GM23338 (cell line): ENCODE measurements around the gene APRT. TPM values are rescaled to one million over a fixed set of nuclear protein-coding genes. Genes with fewer than 3 reads are reported as not detected.

Experiments used
- ATAC-seq: fragments of 200-7000 bp; cut with Tn5 transposase; 3 replicates; pipeline ENCODE4 v1.9.1; 2020
- DNase-seq: peaks from one replicate; pipeline ENCODE4 v3.0.0-alpha.2; 2015; ENCODE audit warnings: low spot score
- H2AFZ ChIP-seq: fragments of 200-600 bp; sonication (generic); 2 replicates; pipeline ENCODE4 v1.8.0; 2016; ENCODE audit warnings: antibody characterized with exemption, mild to moderate bottlenecking, moderate library complexity
- H3F3A ChIP-seq: fragments of 200-600 bp; sonication (generic); replicated peaks from 2 replicates; pipeline ENCODE4 v1.8.0; 2017; ENCODE audit warnings: antibody characterized with exemption, mixed run types, low read depth
- H3K27ac ChIP-seq: fragments of 200-600 bp; sonication (generic); 2 replicates; pipeline ENCODE4 v1.6.1; 2016; ENCODE audit warnings: low read depth
- H3K27me3 ChIP-seq: fragments of 200-600 bp; sonication (generic); 2 replicates; pipeline ENCODE4 v1.8.0; 2016; ENCODE audit warnings: mild to moderate bottlenecking, mixed run types, moderate library complexity; ENCODE audit not compliant: insufficient read depth
- H3K36me3 ChIP-seq: fragments of 200-600 bp; sonication (generic); 2 replicates; pipeline ENCODE4 v1.8.0; 2016; ENCODE audit warnings: mild to moderate bottlenecking; ENCODE audit not compliant: insufficient read depth
- H3K4me1 ChIP-seq: fragments of 200-600 bp; sonication (generic); 2 replicates; pipeline ENCODE4 v1.8.0; 2016; ENCODE audit warnings: mild to moderate bottlenecking, moderate library complexity; ENCODE audit not compliant: insufficient read depth
- H3K4me2 ChIP-seq: fragments of 200-600 bp; sonication (generic); 2 replicates; pipeline ENCODE4 v1.7.1; 2017; ENCODE audit warnings: mixed run types
- H3K4me3 ChIP-seq: fragments of 200-600 bp; sonication (generic); 2 replicates; pipeline ENCODE4 v1.6.1; 2016; ENCODE audit warnings: mixed run types
- H3K79me2 ChIP-seq: fragments of 200-600 bp; sonication (generic); replicated peaks from 2 replicates; pipeline ENCODE4 v1.8.0; 2017; ENCODE audit warnings: mild to moderate bottlenecking; ENCODE audit not compliant: insufficient read depth
- H3K9me2 ChIP-seq: fragments of 200-600 bp; sonication (generic); 2 replicates; pipeline ENCODE4 v1.8.0; 2017; ENCODE audit not compliant: insufficient read depth
- H4K20me1 ChIP-seq: fragments of 200-600 bp; sonication (generic); replicated peaks from 2 replicates; pipeline ENCODE4 v1.8.0; 2017; ENCODE audit warnings: mild to moderate bottlenecking; ENCODE audit not compliant: insufficient read depth
- H3K27ac Mint-ChIP-seq: 2 replicates; pipeline ENCODE4 v1.8.0; 2020; ENCODE audit warnings: inconsistent platforms, mild to moderate bottlenecking, moderate library complexity, mixed read lengths
- H3K27me3 Mint-ChIP-seq: 3 replicates; pipeline ENCODE4 v1.8.0; 2022; ENCODE audit warnings: low read depth, mild to moderate bottlenecking, moderate library complexity, mixed read lengths, inconsistent platforms; ENCODE audit not compliant: insufficient read depth, poor library complexity
- H3K36me3 Mint-ChIP-seq: 3 replicates; pipeline ENCODE4 v1.8.0; 2021; ENCODE audit warnings: low read depth, mild to moderate bottlenecking, inconsistent platforms, moderate library complexity, mixed read lengths
- H3K4me1 Mint-ChIP-seq: 3 replicates; pipeline ENCODE4 v1.8.0; 2020; ENCODE audit warnings: mild to moderate bottlenecking, inconsistent platforms, mixed read lengths
- H3K4me3 Mint-ChIP-seq: 3 replicates; pipeline ENCODE4 v1.8.0; 2021; ENCODE audit warnings: moderate library complexity, mild to moderate bottlenecking, inconsistent platforms, mixed read lengths
- H3K9me3 Mint-ChIP-seq: 3 replicates; pipeline ENCODE4 v1.8.0; 2020; ENCODE audit warnings: moderate library complexity, mild to moderate bottlenecking, inconsistent platforms, mixed read lengths
- CREB1 ChIP-seq: fragments of 250-450 bp; sonication (Bioruptor Pico); IDR thresholded peaks from 2 replicates; pipeline ENCODE4 v1.5.0; 2020; ENCODE audit warnings: low read depth, mild to moderate bottlenecking, moderate library complexity
- EZH2 ChIP-seq: fragments of 200-600 bp; sonication (generic); IDR thresholded peaks from one replicate; pipeline ENCODE4 v1.8.0; 2017; ENCODE audit warnings: antibody characterized with exemption, mild to moderate bottlenecking, low read depth; ENCODE audit not compliant: unreplicated experiment
- EZH2phosphoT487 ChIP-seq: fragments of 200-600 bp; sonication (generic); IDR thresholded peaks from one replicate; pipeline ENCODE4 v1.8.1; 2018; ENCODE audit warnings: antibody characterized with exemption; ENCODE audit not compliant: unreplicated experiment
- JUNB ChIP-seq: IDR thresholded peaks from one replicate; pipeline ENCODE4 v1.6.1; 2016; ENCODE audit warnings: antibody characterized with exemption; ENCODE audit not compliant: unreplicated experiment
- POLR2AphosphoS5 ChIP-seq: IDR thresholded peaks from 2 replicates; pipeline ENCODE4 v1.6.1; 2016; ENCODE audit warnings: antibody characterized with exemption, low read depth
- ZNF114 ChIP-seq: fragments of 250-450 bp; sonication (Bioruptor Pico); IDR thresholded peaks from 2 replicates; pipeline ENCODE4 v1.5.0; 2020; ENCODE audit warnings: mild to moderate bottlenecking, moderate library complexity
- polyA plus RNA-seq: library from polyadenylated mRNA; unstranded; fragments of >200 nt; fragmentation: Nextera tagmentation; extraction: Ambion mirVana; gene quantifications from 2 replicates; pipeline ENCODE4 v1.2.1, GENCODE V29; 2016
- total RNA-seq: library from RNA; depleted of rRNA; stranded (reverse); fragments of >200 nt; shearing (Covaris generic); gene quantifications from 2 replicates; pipeline ENCODE4 v1.2.3, GENCODE V29; 2014
- TF ChIP-seq, protein P1 (sequence below): fragments of 250-450 bp; sonication (Bioruptor Pico); IDR thresholded peaks from 2 replicates; pipeline ENCODE4 v1.5.0; 2020; ENCODE audit warnings: mild to moderate bottlenecking, moderate library complexity
- TF ChIP-seq, protein P2 (sequence below): IDR thresholded peaks from one replicate; pipeline ENCODE4 v1.6.1; 2018; ENCODE audit warnings: antibody characterized with exemption; ENCODE audit not compliant: unreplicated experiment

Gene APRT
- total and polyA plus RNA-seq, 2 experiments from 2014 or later: 250 to 522 TPM

DNA sequence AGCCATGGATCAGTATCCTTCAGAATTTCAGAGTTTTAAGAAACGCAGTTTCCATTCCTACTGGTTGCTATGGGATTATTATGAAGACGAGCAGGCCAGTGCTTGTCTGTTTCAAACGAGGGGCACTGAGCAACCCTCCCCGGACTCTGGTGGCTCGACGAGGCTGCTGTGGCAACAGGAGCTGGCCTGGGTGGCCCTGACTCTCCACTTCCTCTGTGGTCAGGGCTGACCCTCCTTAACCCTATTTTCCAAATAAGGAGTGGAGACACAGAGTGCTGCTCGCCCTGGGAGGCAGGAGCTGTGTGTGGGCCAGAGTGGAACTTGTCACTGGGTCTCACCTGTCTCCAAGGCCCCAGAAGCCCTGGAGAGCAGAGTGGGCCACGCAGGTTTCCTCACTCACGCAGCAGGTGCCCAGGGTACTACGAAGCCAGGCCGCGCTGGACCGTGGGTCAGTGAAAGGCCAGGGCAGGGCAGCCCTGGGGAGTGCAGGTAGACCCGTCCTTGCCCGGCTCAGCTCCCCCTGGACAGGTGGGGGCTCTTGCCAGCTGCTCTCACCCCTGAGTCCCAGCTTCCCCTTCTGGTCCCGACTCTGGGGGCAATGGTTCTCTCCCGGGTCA is 41.7 kb upstream of the APRT start:
- Histone ChIP-seq H3K4me1 (no peaks in the 10 kb centered on the region; the same call in 1 of the 2 replicates), H3K27ac (no peak overlapping the region), H3F3A (0 out of 2 replicates have a peak, but pooled peaks cover 3% of the 10 kb centered on the region), H4K20me1 (peaks cover 7% of the 10 kb centered on the region; the same call in 1 of the 2 replicates), H3K4me3 (no peak overlapping the region), H3K4me2 (no peak overlapping the region), H2AFZ (no peak overlapping the region), H3K79me2 (peaks cover 18% of the 10 kb centered on the region), H3K9me2 (no peaks in the 10 kb centered on the region), H3K36me3 (no peaks in the 10 kb centered on the region), H3K27me3 (no peaks in the 10 kb centered on the region)
- no peak for ATAC-seq
- Mint-ChIP-seq H3K4me1 (peaks cover 19% of the 10 kb centered on the region), H3K36me3 (peaks cover 28% of the 10 kb centered on the region), H3K27me3 (peaks cover 8% of the 10 kb centered on the region), H3K4me3 (no peak overlapping the region), H3K9me3 (peaks cover 12% of the 10 kb centered on the region), H3K27ac (no peak overlapping the region)
- no peak for TF ChIP-seq EZH2
- TF ChIP-seq ZNF114 (CRISPR knock-in tag): no peak
- TF ChIP-seq, protein P1, sequence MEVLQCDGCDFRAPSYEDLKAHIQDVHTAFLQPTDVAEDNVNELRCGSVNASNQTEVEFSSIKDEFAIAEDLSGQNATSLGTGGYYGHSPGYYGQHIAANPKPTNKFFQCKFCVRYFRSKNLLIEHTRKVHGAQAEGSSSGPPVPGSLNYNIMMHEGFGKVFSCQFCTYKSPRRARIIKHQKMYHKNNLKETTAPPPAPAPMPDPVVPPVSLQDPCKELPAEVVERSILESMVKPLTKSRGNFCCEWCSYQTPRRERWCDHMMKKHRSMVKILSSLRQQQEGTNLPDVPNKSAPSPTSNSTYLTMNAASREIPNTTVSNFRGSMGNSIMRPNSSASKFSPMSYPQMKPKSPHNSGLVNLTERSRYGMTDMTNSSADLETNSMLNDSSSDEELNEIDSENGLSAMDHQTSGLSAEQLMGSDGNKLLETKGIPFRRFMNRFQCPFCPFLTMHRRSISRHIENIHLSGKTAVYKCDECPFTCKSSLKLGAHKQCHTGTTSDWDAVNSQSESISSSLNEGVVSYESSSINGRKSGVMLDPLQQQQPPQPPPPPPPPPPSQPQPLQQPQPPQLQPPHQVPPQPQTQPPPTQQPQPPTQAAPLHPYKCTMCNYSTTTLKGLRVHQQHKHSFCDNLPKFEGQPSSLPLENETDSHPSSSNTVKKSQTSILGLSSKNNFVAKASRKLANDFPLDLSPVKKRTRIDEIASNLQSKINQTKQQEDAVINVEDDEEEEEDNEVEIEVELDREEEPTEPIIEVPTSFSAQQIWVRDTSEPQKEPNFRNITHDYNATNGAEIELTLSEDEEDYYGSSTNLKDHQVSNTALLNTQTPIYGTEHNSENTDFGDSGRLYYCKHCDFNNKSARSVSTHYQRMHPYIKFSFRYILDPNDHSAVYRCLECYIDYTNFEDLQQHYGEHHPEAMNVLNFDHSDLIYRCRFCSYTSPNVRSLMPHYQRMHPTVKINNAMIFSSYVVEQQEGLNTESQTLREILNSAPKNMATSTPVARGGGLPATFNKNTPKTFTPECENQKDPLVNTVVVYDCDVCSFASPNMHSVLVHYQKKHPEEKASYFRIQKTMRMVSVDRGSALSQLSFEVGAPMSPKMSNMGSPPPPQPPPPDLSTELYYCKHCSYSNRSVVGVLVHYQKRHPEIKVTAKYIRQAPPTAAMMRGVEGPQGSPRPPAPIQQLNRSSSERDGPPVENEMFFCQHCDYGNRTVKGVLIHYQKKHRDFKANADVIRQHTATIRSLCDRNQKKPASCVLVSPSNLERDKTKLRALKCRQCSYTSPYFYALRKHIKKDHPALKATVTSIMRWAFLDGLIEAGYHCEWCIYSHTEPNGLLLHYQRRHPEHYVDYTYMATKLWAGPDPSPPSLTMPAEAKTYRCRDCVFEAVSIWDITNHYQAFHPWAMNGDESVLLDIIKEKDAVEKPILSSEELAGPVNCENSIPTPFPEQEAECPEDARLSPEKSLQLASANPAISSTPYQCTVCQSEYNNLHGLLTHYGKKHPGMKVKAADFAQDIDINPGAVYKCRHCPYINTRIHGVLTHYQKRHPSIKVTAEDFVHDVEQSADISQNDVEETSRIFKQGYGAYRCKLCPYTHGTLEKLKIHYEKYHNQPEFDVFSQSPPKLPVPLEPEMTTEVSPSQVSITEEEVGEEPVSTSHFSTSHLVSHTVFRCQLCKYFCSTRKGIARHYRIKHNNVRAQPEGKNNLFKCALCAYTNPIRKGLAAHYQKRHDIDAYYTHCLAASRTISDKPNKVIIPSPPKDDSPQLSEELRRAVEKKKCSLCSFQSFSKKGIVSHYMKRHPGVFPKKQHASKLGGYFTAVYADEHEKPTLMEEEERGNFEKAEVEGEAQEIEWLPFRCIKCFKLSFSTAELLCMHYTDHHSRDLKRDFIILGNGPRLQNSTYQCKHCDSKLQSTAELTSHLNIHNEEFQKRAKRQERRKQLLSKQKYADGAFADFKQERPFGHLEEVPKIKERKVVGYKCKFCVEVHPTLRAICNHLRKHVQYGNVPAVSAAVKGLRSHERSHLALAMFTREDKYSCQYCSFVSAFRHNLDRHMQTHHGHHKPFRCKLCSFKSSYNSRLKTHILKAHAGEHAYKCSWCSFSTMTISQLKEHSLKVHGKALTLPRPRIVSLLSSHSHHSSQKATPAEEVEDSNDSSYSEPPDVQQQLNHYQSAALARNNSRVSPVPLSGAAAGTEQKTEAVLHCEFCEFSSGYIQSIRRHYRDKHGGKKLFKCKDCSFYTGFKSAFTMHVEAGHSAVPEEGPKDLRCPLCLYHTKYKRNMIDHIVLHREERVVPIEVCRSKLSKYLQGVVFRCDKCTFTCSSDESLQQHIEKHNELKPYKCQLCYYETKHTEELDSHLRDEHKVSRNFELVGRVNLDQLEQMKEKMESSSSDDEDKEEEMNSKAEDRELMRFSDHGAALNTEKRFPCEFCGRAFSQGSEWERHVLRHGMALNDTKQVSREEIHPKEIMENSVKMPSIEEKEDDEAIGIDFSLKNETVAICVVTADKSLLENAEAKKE: no peak
- TF ChIP-seq CREB1 (CRISPR knock-in tag): no peak
- TF ChIP-seq JUNB: no peak
- no peak for TF ChIP-seq POLR2AphosphoS5
- TF ChIP-seq, protein P2, sequence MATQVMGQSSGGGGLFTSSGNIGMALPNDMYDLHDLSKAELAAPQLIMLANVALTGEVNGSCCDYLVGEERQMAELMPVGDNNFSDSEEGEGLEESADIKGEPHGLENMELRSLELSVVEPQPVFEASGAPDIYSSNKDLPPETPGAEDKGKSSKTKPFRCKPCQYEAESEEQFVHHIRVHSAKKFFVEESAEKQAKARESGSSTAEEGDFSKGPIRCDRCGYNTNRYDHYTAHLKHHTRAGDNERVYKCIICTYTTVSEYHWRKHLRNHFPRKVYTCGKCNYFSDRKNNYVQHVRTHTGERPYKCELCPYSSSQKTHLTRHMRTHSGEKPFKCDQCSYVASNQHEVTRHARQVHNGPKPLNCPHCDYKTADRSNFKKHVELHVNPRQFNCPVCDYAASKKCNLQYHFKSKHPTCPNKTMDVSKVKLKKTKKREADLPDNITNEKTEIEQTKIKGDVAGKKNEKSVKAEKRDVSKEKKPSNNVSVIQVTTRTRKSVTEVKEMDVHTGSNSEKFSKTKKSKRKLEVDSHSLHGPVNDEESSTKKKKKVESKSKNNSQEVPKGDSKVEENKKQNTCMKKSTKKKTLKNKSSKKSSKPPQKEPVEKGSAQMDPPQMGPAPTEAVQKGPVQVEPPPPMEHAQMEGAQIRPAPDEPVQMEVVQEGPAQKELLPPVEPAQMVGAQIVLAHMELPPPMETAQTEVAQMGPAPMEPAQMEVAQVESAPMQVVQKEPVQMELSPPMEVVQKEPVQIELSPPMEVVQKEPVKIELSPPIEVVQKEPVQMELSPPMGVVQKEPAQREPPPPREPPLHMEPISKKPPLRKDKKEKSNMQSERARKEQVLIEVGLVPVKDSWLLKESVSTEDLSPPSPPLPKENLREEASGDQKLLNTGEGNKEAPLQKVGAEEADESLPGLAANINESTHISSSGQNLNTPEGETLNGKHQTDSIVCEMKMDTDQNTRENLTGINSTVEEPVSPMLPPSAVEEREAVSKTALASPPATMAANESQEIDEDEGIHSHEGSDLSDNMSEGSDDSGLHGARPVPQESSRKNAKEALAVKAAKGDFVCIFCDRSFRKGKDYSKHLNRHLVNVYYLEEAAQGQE: no peak
- TF ChIP-seq EZH2phosphoT487: no peak
- DNase-seq: no peak
